BLaER1 (cell line): ENCODE results near the gene MTNR1B.

ENCODE experiments used
- H3K27ac ChIP-seq: shearing (Covaris generic); formaldehyde crosslinking; 2 replicates; pipeline ENCODE4 v1.8.1; 2022
- H3K27me3 ChIP-seq: shearing (Covaris generic); formaldehyde crosslinking; 2 replicates; pipeline ENCODE4 v1.8.1; 2022
- H3K36me3 ChIP-seq: shearing (Covaris generic); formaldehyde crosslinking; 2 replicates; pipeline ENCODE4 v1.8.1; 2022
- H3K4me1 ChIP-seq: shearing (Covaris generic); formaldehyde crosslinking; 2 replicates; pipeline ENCODE4 v1.8.1; 2022
- H3K4me2 ChIP-seq: shearing (Covaris generic); formaldehyde crosslinking; 2 replicates; pipeline ENCODE4 v1.8.1; 2022
- H3K4me3 ChIP-seq: shearing (Covaris generic); formaldehyde crosslinking; 2 replicates; pipeline ENCODE4 v1.8.1; 2022
- H3K9ac ChIP-seq: shearing (Covaris generic); formaldehyde crosslinking; 2 replicates; pipeline ENCODE4 v1.8.1; 2022
- H3K9me3 ChIP-seq: shearing (Covaris generic); formaldehyde crosslinking; 2 replicates; pipeline ENCODE4 v1.8.1; 2022
- H4K20me1 ChIP-seq: shearing (Covaris generic); formaldehyde crosslinking; 2 replicates; pipeline ENCODE4 v1.8.1; 2022
- Cebpa-rat ChIP-seq: shearing (Covaris generic); IDR thresholded peaks from 2 replicates; pipeline ENCODE4 v1.8.1; 2022

Gene MTNR1B

GRCh38 chr11:93025558-93026255 is 56.3 kb downstream of the MTNR1B start:
- Histone ChIP-seq H3K36me3 (no peaks in the 10 kb centered on the region), H3K4me2 (no peak overlapping the region)

DNA sequence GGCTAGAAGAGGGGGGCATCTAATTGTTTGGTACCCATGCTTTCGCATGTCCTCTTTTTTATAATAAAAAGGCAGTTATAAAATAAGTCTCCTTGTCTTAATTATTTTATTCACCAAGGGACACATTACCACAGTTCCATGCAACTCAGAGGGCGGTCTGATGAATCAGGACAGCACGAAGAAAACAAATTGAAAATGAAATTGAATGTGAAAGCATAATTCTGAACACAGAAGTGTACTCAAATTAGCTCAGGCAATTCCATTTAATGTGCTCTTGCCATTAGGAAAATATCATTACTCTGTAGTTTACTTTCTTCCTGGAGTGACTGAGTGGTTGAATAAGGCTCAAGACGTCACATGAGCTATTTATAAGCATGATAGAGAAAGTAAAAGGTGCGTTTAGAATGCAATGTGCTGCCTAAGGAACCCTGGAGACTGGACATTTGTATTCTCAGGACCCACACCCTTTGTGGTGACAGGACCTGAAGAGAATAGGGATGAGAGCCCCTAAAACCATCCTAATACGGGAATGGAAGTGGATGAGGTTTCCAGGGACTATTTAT is 59.6 kb downstream of the MTNR1B start:
- no peaks in the 10 kb centered on the region for H3K9me3 ChIP-seq
- H3K27ac ChIP-seq, result no peak overlapping the region
- H3K4me2 ChIP-seq, result no peak overlapping the region
- no peaks in the 10 kb centered on the region for H4K20me1 ChIP-seq
- no peak overlapping the region for H3K9ac ChIP-seq
- TF ChIP-seq Cebpa-rat, result no peak
- H3K27me3 ChIP-seq, result no peaks in the 10 kb centered on the region
- H3K4me3 ChIP-seq, result no peak overlapping the region
- no peaks in the 10 kb centered on the region; the same call in 1 of the 2 replicates for H3K4me1 ChIP-seq
- H3K36me3 ChIP-seq, result no peaks in the 10 kb centered on the region

More at GRCh38 chr11:93025558-93026255, 56.3 kb downstream of the MTNR1B start:
- Histone ChIP-seq H3K27me3 (no peaks in the 10 kb centered on the region), H4K20me1 (no peaks in the 10 kb centered on the region), H3K9ac (no peak overlapping the region), H3K9me3 (no peaks in the 10 kb centered on the region), H3K27ac (no peak overlapping the region), H3K4me3 (no peak overlapping the region), H3K4me1 (no peaks in the 10 kb centered on the region; the same call in 1 of the 2 replicates)
- TF ChIP-seq Cebpa-rat, result no peak

DNA sequence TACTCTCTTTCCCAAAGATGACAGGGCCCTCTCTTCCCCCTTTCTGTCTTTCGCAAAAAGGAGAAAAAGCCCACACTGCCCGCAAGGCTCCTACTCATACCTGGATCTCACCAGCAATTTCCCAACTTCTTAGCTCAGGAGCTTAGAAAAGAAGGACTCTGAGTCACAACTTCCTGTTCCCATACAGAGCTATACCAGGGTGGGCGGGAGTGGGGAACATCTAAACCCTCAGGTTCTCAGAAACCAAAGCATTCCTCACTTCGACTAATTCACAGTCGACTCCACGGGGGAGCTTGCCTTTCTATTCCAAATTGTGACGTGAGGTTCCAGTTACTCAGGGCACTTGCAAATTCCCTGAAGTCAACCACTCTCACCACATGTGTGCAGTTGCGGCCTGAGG is 61.9 kb downstream of the MTNR1B start:
- H3K4me3 ChIP-seq, result no peak overlapping the region
- no peak overlapping the region for H3K9ac ChIP-seq
- H3K27ac ChIP-seq, result no peak overlapping the region
- no peaks in the 10 kb centered on the region for H3K27me3 ChIP-seq
- no peaks in the 10 kb centered on the region for H3K4me1 ChIP-seq
- H3K9me3 ChIP-seq, result no peaks in the 10 kb centered on the region
- no peaks in the 10 kb centered on the region for H4K20me1 ChIP-seq
- H3K36me3 ChIP-seq, result no peaks in the 10 kb centered on the region
- no peak for TF ChIP-seq Cebpa-rat
- no peak overlapping the region for H3K4me2 ChIP-seq
